A673 (cell line): Measurements from ENCODE around the gene SLC25A23. TPM values are rescaled to one million over a fixed set of nuclear protein-coding genes. Genes with fewer than 3 reads are reported as not detected.
A peak's percentile ranks its signal among the peaks of the same experiment; 100 is the strongest.
"Not testable (repeated sequence)": the region's sequence is repeated elsewhere in the genome, so short reads cannot be mapped to it uniquely, and the experiment has no call there.

Experiments used
- BruUV-seq: library from RNA; stranded (reverse); fragments of 400-500 nt; replicated peaks from 2 replicates; lab custom pipeline; 2021; lab: Mats Ljungman, UMichigan
- CTCF ChIA-PET: fragments of 300-600 bp; sonication (Branson Sonifier 250); formaldehyde crosslinking; loops from one replicate; lab custom pipeline; 2022; ENCODE audit warnings: antibody characterized with exemption; lab: Charles Lee
- POLR2A ChIA-PET: fragments of 300-600 bp; sonication (Branson Sonifier 250); formaldehyde crosslinking; loops from one replicate; lab custom pipeline; 2022; ENCODE audit warnings: antibody characterized with exemption; ENCODE audit not compliant: low non-redundant PET; lab: Charles Lee
- DNase-seq: peaks from one replicate; pipeline ENCODE4 v3.0.0-alpha.2; 2015; ENCODE audit warnings: low spot score
- H3K27ac ChIP-seq: fragments of 200-600 bp; sonication (generic); 2 replicates; pipeline ENCODE4 v1.5.1; 2016; ENCODE audit warnings: mixed run types, low read depth, mild to moderate bottlenecking, mixed read lengths, antibody characterized with exemption, low read length; ENCODE audit not compliant: poor library complexity, severe bottlenecking
- H3K27me3 ChIP-seq: fragments of 200-600 bp; sonication (generic); replicated peaks from 2 replicates; pipeline ENCODE4 v1.6.1; 2017; ENCODE audit warnings: mixed run types, low read depth, mild to moderate bottlenecking, mixed read lengths, antibody characterized with exemption, low read length; ENCODE audit not compliant: insufficient read depth, poor library complexity
- H3K36me3 ChIP-seq: fragments of 200-600 bp; sonication (generic); 2 replicates; pipeline ENCODE4 v1.6.1; 2016; ENCODE audit warnings: mixed run types, mild to moderate bottlenecking, mixed read lengths, antibody characterized with exemption, low read length; ENCODE audit not compliant: insufficient read depth, poor library complexity, severe bottlenecking
- H3K4me1 ChIP-seq: fragments of 200-600 bp; sonication (generic); 2 replicates; pipeline ENCODE4 v1.6.1; 2017; ENCODE audit warnings: mixed run types, mild to moderate bottlenecking, mixed read lengths, antibody characterized with exemption, low read length; ENCODE audit not compliant: insufficient read depth, poor library complexity, severe bottlenecking
- H3K4me3 ChIP-seq: fragments of 200-600 bp; sonication (generic); 2 replicates; pipeline ENCODE4 v1.5.1; 2016; ENCODE audit warnings: low read depth, mixed run types, mild to moderate bottlenecking, mixed read lengths, low read length; ENCODE audit not compliant: poor library complexity, severe bottlenecking
- H3K9me3 ChIP-seq: fragments of 200-600 bp; sonication (generic); 2 replicates; pipeline ENCODE4 v1.6.1; 2016; ENCODE audit warnings: mixed run types, low read depth, mild to moderate bottlenecking, mixed read lengths, antibody characterized with exemption, low read length; ENCODE audit not compliant: poor library complexity, severe bottlenecking
- EZH2 ChIP-seq: fragments of 200-600 bp; sonication (generic); IDR thresholded peaks from 2 replicates; pipeline ENCODE4 v1.6.1; 2017; ENCODE audit warnings: borderline replicate concordance, low read depth, mild to moderate bottlenecking, mixed read lengths, antibody characterized with exemption, low read length; ENCODE audit not compliant: poor library complexity, severe bottlenecking
- intact Hi-C: fragments of 100-400 bp; cut with micrococcal nuclease; formaldehyde crosslinking; loops from one replicate; pipeline ENCODE4 v1.10.0; 2022; ENCODE audit not compliant: unreplicated experiment
- total RNA-seq: library from RNA; stranded (reverse); gene quantifications from 2 replicates; pipeline ENCODE4 v1.2.3, GENCODE V29; 2021
- TF ChIP-seq, protein P1 (sequence below): fragments of 300-800, 200-600 bp; sonication (generic); conservative IDR thresholded peaks from 2 replicates; pipeline ENCODE4 v1.5.1; 2017; ENCODE audit warnings: low read depth, mild to moderate bottlenecking, antibody characterized with exemption, low read length, moderate library complexity, mixed read lengths

The SLC25A23 gene
- total RNA-seq, 1 experiment from 2014 or later, result 39.9 TPM

DNA sequence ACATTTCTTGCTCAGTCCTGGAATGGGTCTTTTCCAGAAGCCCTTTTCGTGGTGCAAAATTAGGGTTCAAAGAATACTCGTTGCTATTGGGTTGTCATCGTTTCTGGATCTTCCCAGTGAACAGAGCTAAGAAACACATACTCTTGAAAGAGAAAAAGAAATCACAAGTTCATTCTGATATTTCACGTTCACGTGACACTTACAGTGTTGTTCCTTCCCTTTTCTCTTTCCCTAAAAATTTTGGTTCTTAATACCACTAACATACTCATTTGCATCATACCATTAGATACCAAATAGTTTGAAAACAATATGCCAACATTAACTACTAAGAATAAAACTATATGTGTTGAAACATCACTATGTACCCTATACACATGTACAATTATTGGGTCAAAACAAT, 53.2 kb downstream of the SLC25A23 start:
- no peaks in the 10 kb centered on the region for H3K4me1 ChIP-seq
- CTCF ChIA-PET, result no interaction called here
- no TSS peak for BruUV-seq
- TF ChIP-seq, protein P1, sequence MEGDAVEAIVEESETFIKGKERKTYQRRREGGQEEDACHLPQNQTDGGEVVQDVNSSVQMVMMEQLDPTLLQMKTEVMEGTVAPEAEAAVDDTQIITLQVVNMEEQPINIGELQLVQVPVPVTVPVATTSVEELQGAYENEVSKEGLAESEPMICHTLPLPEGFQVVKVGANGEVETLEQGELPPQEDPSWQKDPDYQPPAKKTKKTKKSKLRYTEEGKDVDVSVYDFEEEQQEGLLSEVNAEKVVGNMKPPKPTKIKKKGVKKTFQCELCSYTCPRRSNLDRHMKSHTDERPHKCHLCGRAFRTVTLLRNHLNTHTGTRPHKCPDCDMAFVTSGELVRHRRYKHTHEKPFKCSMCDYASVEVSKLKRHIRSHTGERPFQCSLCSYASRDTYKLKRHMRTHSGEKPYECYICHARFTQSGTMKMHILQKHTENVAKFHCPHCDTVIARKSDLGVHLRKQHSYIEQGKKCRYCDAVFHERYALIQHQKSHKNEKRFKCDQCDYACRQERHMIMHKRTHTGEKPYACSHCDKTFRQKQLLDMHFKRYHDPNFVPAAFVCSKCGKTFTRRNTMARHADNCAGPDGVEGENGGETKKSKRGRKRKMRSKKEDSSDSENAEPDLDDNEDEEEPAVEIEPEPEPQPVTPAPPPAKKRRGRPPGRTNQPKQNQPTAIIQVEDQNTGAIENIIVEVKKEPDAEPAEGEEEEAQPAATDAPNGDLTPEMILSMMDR, result no peak
- TF ChIP-seq EZH2, result no peak
- no peak overlapping the region for H3K27ac ChIP-seq
- no peak for DNase-seq
- H3K36me3 ChIP-seq, result no peaks in the 10 kb centered on the region
- no peaks in the 10 kb centered on the region for H3K27me3 ChIP-seq
- no peak overlapping the region for H3K4me3 ChIP-seq
- no peaks in the 10 kb centered on the region for H3K9me3 ChIP-seq
- intact Hi-C loops, result no loop called here
- POLR2A ChIA-PET, result no interaction called here

DNA sequence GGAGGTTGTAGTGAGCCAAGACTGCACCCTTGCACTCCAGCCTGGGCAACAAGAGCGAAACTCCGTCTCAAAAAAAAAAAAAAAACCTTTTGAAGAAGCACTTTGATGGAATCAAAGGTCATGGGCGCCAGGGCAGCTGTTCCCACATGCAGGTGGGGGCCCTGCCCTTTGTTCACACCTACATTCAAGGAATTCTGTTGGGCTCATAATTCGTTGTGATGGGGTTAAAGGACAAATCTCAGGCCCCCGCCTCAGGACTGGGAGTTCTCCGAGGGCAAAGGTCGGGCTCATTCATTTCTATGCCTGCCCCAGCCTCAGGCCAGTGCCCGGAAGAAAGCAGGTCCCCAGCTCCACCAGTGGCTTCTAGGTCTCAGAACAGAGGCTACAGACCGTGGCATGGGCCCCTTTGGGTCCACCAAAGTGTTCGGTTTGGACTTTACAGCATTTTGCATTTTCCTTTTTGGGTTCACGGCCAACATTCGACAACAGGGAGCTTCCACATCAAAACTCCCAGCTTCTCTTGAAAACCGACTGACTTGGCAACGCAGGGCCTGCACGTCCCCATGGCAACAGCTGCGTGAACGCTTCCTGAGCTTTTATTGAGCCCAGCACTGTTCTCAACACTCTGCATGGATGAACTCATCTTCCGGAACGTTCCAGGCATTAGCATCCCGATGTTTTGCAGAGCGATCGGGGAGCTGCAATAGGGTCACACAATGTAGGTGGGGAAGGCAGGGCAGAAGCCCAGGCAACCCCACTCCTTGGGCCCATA, 56.6 kb downstream of the SLC25A23 start:
- no TSS peak for BruUV-seq
- POLR2A ChIA-PET, result no interaction called here
- no peaks in the 10 kb centered on the region for H3K4me1 ChIP-seq
- CTCF ChIA-PET, result no interaction called here
- no peaks in the 10 kb centered on the region for H3K27me3 ChIP-seq
- H3K27ac ChIP-seq, result no peak overlapping the region
- no peak overlapping the region for H3K4me3 ChIP-seq
- no peaks in the 10 kb centered on the region for H3K9me3 ChIP-seq
- peak; percentile 46 for DNase-seq
- TF ChIP-seq, protein P1, result no peak
- no peak for TF ChIP-seq EZH2
- H3K36me3 ChIP-seq, result no peaks in the 10 kb centered on the region
- intact Hi-C loops, result no loop called here

DNA sequence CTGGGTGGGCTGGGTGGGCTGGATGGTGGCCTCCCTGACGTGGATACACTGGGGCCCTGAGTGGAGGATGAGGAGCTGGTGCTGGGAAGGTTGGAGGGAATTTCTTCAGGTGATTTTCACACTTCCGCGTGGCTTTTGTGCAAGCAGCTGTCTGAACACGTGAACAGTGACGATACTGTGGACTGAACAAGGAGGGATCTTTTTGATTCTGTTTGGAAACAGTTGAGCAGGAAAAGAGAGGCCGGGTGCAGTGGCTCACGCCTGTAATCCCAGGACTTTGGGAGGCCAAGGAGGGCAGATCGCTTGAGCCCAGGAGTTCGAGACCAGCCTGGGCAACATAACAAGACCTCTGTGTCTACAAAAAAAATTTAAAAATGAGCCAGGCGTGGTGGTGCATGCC, 57.5 kb downstream of the SLC25A23 start:
- intact Hi-C loops, result no loop called here
- no peaks in the 10 kb centered on the region for H3K9me3 ChIP-seq
- no peak for TF ChIP-seq EZH2
- TF ChIP-seq, protein P1, result no peak
- no peak for DNase-seq
- BruUV-seq, result no TSS peak
- H3K36me3 ChIP-seq, result no peaks in the 10 kb centered on the region
- ChIA-PET POLR2A (no interaction called here), CTCF (interaction anchor here (0.6 kb wide), 1 partner anchor 246 kb away, joined by 7 read pairs; no protein-coding TSS in a partner anchor)
- no peak overlapping the region for H3K4me3 ChIP-seq
- H3K4me1 ChIP-seq, result no peaks in the 10 kb centered on the region
- no peaks in the 10 kb centered on the region for H3K27me3 ChIP-seq
- H3K27ac ChIP-seq, result no peak overlapping the region

DNA sequence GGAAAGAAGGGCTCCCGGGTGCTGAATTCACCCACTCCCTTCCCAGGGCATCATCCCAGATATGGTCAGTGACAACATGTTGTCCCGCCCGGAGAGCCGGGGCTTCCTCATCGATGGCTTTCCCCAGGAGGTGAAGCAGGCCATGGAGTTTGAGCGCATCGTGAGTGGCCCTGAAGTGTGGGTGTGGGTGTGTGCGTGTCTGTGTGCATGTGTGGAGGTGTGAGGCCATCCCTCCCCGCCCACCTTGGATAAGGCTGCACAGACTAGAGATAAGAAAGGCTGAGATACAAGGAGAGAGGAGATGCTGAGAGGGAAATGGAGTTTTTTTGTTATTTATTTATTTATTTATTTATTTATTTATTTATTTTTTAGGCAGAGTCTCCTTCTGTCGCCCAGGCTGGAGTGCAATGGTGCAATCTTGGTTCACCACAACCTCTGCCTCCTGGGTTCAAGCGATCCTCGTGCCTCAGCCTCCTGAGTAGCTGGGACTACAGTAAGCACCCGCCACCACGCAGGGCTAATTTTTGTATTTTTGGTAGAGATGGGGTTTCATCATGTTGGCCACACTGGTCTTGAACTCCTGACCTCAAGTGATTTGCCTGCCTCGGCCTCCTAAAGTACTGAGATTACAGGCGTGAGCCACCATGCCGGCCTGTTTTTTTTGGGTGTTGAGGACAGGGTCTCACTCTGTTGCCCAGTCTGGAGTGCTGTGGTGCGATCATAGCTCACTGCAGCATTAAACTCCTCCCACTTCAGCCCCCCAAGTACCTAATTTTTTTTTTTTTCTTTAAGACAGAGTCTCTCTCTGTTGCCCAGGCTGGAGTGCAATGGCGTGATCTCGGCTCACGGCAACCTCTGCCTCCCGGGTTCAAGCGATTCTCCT, 59.3 kb downstream of the SLC25A23 start:
- CTCF ChIA-PET, POLR2A ChIA-PET, BruUV-seq: not testable (repeated sequence)

More for the DNA sequence above, 59.3 kb downstream of the SLC25A23 start:
- H3K4me1 ChIP-seq, H3K27ac ChIP-seq, H3K4me3 ChIP-seq, H3K36me3 ChIP-seq, intact Hi-C loops, DNase-seq, H3K9me3 ChIP-seq, H3K27me3 ChIP-seq: not testable (repeated sequence)
